Measurements from ENCODE around the gene DHRS4.
"Not testable (repeated sequence)": the region's sequence is repeated elsewhere in the genome, so short reads cannot be mapped to it uniquely, and the experiment has no call there.

DHRS4 gene

DNA sequence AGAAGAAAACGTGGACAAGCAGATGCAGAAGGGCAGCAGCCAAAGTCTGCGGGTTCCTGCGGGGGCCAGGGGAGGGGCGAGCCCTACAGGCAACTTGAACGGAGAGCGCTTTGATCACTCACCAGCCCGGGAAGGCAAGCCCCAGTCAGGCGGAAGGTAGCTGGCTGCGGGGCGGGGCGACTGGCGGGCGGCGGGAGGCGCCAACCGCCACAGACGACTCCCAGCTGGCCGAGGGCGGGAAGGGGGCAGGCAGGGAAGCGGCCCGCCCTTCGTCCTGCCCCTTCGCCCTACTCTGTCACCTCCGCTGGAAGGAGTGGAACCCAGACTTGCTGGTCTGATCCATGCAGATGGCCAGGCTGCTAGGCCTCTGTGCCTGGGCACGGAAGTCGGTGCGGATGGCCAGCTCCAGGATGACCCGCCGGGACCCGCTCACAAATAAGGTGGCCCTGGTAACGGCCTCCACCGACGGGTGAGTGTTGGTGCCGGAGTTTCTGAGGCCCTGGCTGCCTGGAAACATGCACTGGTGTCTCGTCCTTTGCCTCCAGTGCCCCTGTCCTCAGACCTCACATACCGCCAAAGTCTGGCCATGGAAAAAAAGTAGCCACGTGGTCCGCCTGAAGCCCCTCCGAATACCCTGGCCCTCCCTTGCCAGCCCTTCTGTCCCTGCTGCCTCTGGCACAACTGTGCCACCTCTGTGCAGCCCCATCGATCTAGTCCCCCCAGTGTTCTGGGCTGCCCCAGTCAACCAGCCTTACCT lies 35.2 kb downstream of the DHRS4 start, which contains the start of gene DHRS4L2:
TSS of gene DHRS4L2 (plus strand) at position 323 of the 757 bp plus-strand sequence. CDS start at position 342, 19 bp downstream.
- peak; percentile 64 for DNase-seq

DNA sequence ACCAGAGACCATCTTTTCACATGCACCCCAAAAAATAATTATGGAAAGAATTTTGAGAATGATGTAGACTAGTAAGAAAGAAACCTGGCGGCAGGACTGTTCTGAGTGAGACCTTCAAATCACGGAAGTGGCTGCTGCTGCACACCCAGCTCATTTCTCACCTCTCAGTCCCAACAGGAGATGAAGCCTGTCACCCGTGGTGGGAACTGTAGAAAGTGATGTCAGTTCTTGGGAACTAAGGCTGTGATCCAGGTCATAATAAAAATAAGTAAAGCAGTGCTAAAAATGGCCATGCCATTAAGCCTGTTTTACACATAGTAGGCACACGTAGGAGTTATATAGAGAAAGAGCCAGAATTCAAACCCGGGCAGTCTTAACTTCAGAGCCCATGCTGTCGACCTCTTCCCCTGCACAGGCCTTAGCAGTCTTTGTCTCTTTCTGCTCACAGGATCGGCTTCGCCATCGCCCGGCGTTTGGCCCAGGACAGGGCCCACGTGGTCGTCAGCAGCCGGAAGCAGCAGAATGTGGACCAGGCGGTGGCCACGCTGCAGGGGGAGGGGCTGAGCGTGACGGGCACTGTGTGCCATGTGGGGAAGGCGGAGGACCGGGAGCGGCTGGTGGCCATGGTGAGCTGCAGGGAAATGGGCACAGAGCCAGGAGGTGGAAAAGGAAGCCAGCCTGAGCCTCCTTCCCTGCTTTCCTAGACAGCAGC lies 36.3 kb downstream of the DHRS4 start:
- DNase-seq, result peak; percentile 24

DNA sequence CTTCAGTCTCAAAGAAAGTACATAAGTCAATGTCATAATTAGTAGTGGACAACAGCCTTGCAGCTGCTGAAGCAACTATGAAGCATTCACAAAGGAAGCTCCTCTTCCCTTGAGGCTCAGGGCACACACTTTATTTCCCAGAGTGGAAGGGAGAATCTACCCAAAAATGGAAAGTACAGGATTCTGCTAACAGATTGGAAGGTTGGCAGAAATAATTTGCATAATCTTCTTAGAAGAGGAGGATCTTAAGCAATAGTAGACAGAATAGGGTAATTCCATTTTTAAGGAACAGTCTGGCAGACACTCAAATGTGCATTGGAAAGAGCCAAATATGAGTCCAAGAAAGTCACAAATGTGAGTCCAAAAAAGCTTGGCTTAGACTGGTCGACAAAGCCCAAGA lies 37.4 kb downstream of the DHRS4 start:
- not testable (repeated sequence) for DNase-seq

GRCh38 chr14:23993042-23993441 lies 39.5 kb downstream of the DHRS4 start:
- not testable (repeated sequence) for DNase-seq

GRCh38 chr14:23996009-23996408 lies 42.4 kb downstream of the DHRS4 start:
- DNase-seq, result not testable (repeated sequence)

DNA sequence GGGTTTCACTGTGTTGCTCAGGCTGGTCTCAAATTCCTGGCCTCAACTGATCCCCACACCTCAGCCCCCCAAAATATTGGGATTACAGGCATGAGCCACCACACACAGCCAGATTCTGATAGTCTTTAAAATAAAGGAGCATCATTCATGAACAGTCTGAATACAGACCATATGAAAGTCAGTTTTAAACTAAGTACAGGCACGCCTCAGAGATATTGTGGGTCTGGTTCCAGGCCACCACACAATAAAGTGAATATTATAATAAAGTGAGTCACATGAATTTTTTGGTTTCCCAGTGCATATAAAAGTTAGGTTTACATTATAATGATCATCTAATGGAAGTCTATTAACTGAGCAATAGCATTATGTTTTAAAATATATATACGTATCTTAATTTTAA lies 43.3 kb downstream of the DHRS4 start:
- DNase-seq, result not testable (repeated sequence)

- DNase-seq, result not testable (repeated sequence)
Measured at GRCh38 chr14:23999640-24000039, 46.1 kb downstream of the DHRS4 start.

DNA sequence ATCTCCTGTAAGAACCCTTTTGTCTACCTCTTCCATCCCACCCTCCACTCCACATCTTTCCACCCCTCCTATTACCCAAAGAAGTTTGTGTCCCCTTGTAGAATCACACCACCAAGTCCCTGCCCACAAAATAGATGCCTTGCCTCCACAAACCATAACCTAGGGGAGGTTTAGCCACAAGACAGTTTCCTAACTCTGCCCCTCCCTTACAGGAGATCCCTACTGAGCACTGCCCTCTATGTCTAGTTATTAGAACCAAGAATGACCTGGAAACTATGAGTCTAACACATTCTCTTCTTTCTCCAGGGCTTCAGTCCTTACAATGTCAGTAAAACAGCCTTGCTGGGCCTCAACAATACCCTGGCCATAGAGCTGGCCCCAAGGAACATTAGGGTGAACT lies 47.5 kb downstream of the DHRS4 start:
- DNase-seq, result not testable (repeated sequence)

DNA sequence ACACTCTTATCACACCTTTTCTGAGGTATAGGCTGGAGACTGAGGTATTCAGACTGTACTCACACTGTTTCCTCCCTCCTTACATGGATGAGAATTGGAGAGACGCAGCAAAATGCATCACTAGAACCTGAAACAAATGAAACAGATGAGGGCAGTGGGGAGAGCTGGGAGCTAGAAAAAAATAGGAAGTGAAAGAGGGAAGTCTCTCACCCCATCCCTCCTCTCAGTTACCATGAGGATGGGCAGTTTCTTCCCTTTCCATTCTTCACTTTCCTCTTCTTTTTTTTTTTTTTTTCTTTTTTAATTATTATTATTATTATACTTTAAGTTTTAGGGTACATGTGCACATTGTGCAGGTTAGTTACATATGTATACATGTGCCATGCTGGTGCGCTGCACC lies 48.1 kb downstream of the DHRS4 start:
- DNase-seq, result not testable (repeated sequence)

- DNase-seq, result not testable (repeated sequence)
Measured at GRCh38 chr14:24006471-24006816, 52.9 kb downstream of the DHRS4 start.

GRCh38 chr14:24006817-24007652 lies 53.5 kb downstream of the DHRS4 start:
- DNase-seq, result peak; percentile 41

GRCh38 chr14:24011051-24011450 lies 57.5 kb downstream of the DHRS4 start:
- no peak for DNase-seq

DNA sequence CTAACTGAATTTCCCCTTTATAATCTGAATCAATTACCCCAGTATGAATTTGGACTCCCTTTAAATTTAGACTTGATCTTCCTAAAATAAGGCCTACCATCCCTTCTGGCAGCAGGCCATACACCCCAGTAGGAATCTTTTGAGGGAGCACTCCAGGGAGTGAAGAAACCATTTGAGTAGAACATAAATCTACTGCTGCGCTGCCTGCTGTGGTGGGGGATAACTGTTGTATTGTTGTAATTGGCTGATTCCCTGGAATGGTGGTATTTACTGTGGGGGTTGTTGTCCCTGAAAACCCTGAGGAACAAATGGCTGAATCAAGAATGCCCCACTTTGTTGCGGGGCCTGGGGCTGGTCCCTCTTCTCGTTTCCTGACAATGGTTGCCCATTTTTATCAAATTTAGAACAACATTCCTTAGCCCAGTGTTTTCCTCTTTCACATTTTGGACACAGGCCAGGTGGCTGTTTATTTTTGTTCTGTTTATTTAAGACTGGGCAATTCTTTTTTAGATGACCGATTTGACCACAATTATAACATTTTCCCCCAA lies 59.2 kb downstream of the DHRS4 start:
- not testable (repeated sequence) for DNase-seq

DNA sequence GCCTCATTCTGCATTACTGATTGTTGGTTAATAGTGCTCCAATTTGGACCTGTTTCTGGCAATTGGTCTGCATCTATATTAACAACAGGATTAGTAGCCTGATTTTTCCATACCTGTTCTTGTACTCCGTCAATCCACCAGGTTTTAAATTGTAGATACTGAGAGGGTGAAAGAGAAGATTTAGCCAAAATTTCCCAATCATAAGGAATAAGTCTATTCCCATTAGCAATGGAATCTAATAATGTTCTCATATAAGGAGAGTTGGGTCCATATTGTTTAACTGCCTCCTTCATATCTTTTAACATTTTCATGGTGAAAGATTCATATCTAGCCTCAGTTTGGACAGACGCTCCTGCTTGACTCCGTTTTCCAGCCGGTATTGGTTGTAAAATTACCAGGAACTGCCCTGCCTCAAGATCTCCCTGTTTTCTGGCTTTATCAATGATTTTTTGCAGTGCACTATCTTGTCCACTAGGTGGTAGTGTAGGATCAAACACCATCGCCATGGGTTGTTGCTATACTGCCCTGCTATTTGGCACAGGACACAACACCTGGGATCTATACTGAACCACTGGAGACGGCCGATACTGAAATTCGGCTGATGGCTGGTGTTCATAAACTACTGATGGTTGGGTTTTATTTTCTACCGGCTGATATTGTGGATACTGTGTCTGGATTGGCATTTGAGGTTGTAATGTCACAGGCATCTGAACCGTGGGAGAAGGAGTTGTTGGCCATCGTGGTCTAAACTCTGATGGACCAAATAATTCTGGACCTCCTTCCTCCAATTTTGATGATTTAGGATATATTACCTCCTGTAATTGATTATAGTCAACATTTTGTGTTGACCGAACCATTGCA lies 60.3 kb downstream of the DHRS4 start:
- DNase-seq, result peak; percentile 78

GRCh38 chr14:24015745-24016144 lies 62.2 kb downstream of the DHRS4 start:
- not testable (repeated sequence) for DNase-seq
